GM18526 (cell line): ENCODE measurements around the gene ZNF710.

ENCODE experiments used
- POLR2A ChIP-seq: IDR thresholded peaks from 3 replicates; pipeline ENCODE4 v1.6.1; 2011; ENCODE audit not compliant: insufficient read length; ENCODE audit errors: extremely low read depth

ZNF710 gene

DNA sequence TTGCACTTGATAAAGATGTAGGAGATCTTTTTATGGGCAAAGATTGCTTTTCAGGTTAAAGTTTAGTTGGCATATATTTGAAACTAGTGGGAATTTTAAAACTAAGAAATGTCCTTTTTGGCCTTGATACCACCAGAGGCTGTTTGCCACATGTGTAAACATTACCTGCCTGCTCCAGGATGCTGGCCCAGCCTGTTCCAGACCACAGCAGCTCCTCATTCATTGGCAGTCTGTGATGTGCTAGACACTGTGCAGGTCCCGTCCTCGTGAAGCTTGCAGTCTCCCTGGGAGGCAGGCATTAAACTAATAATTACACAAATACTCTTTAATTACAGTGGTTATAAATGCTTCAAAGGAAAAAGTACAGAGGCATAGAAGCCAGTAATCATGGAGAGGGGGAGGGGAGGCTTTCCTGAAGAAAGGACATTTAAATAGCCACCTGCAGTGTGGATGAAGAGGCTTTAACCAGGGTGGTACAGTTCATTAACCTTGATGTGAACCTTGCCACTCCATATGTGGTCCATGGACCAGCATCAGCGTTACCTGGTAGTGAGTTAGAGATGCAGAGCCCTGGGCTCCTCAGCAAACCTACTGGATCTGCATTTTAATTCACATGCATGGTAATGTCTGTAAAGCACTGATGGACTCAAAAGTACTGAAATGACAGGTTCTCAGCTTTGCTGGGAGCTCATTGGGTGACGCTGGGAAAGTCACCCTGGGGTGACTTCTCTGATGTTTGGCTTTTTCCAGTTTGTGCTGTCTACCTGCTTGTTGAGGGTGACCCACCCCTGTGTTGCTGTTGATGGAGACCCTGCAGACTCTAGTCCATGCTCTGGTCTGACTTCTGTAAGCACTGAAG, 5.3 kb downstream of the ZNF710 start:
- TF ChIP-seq POLR2A: no peak

DNA sequence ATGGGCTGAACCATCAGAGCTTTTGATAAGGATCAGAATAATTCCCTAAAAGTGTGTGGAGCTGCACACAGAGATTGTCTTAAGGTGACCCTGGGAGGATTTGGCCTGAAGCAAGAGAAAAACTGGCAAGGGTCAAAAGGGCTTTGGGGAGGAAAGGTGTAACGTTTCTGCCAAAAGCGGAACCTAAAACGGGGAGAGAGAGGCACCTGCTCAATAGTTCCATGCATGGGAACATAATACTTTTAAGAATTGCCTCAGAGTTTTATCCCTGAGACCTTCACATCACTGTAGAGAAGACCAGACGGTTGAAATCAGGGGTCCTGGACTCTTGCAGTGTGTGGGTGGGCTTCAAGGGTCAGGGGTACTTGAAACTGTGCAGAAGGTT, 5.9 kb downstream of the ZNF710 start:
- no peak for TF ChIP-seq POLR2A

DNA sequence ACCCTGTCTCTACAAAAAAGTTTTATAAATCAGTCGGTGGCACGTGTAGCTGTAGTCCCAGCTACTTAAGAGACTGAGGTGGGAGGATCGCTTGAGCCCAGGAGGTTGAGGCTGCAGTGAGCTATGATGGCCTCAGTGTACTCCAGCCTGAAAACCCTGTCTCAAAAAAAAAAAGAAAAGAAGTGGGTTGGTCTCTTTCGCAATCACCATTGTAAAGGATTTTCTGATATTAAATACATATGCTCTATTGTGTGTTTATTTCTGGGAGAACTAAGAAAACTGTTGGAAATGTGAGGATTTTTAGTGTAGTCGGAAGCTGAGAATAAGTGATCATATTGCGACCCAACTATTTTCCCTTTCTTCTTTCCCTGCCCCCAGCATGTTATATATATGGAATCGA, 7.5 kb downstream of the ZNF710 start:
- no peak for TF ChIP-seq POLR2A

DNA sequence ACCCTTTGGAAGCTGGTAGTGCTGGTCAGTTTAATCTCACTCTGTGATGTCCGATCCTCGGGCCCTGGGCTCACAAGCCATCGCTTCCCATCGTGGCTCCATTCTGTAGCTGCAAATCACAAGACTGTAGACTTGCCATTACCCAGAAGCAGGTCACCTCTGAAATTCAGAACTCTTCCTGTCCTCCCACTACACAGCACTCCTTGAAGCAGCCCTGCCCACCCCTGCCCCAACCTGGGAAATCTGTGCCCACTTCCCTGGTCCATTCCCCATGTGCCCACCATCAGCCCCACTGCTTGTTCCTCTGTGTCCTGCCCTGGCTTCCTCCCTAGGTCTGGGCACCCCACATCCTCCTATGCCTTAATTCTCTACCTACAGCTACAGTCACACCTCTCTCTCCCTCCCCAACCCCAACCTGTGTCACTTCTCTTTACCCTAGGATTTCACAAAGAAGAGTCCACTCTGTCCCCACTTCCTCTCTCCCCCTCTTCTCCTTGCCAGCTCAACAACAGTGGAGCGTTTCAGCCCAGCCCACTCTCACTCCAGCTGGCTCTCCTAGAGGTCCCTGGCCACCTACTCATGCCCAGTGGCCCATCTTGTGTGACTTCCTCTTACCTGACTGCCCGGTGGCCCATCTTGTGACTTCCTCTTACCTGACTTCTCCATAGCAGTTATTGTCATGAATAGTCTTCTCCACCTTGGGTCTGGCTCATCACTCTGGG, 8.3 kb downstream of the ZNF710 start:
- TF ChIP-seq POLR2A: no peak

DNA sequence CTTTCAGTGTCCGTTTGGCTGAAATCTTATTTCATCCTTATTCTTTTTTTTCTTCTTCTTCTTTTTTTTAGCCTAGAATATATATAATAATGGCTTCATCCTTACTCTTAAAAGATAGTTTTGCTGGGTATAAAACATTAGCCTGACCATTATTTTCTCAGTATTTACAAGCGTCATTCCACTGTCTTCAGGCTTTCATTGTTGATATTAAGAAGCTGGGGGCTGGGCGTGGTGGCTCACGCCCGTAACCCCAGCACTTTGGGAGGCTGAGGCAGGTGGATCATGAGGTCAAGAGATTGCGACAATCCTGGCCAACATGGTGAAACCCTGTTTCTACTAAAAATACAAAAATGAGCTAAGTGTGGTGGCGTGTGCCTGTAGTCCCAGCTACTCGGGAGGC, 10.6 kb downstream of the ZNF710 start:
- no peak for TF ChIP-seq POLR2A

DNA sequence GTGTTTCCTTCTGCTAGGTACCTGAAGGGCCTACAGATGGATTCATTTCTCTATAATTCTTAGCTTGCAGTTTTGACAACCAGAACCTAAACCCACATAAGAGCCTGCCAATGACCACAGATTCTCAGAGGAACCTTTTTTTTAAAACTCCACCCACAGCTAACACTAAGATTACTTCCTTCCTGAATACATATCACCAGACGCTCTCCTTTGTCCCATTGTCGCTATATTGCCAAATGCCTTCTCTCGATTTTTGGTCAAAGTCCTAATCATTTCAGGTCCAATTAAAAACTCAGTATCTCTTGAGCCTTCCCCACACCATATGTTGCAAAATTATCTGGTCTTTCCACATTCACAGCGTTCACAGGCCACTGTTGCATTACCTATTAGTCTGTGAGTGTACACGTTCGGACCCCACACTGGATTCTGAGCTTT, 12.4 kb downstream of the ZNF710 start:
- no peak for TF ChIP-seq POLR2A

DNA sequence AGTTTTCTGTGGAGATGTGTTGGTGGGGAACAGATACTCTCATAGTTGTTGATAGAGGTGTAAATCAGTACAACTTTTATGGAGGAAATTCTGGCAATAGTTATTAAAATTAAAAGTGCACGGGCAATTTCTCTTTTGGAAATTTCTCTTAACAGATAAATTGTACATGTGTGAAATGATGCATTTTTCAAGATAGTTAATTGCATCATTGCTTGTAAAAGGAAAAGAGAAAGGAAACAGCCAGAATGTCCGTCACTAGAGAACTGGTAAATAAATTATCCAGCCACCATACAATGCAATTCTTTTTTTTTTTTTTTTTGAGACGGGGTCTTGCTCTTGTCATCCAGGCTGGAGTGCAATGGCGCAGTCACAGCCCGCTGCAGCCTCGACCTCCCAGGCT, 14.2 kb downstream of the ZNF710 start:
- TF ChIP-seq POLR2A: no peak

DNA sequence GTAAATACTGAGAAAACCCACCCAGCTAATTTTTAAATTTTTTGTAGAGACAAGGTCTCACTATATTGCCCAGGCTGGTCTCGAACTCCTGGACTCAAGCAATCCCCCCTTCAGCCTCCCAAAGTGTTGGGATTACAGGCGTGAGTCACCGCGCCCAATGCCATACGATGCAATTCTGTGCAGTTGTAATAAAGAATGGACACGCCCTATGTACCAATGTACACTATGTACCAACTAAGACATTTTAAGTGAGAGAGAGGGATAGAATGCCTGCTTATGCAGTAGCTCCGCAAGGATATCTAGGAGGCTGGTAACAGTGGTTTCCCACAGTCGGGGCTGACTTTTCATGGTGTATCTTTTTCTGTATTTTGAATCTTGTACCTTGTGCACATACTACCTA, 14.6 kb downstream of the ZNF710 start:
- no peak for TF ChIP-seq POLR2A

DNA sequence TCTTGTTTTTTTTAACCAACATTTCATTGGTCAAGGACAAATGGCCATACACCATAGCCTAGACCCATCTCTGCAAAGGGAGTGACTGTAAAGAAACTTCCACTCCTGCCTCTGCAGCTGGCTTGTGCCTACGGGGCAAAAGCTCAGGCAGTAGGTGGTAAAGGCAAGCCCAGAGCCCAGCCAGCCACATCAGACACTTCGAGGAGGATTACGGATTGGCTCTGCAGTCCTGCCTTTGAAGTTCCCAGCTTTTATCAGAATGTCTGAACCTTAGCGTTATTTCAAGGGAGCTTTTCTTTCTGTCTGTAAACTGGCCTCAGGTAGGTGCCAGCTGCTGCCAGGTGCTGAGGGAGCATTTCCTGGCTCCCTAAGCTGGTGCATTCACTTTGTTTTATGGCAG, 15.6 kb downstream of the ZNF710 start:
- no peak for TF ChIP-seq POLR2A

DNA sequence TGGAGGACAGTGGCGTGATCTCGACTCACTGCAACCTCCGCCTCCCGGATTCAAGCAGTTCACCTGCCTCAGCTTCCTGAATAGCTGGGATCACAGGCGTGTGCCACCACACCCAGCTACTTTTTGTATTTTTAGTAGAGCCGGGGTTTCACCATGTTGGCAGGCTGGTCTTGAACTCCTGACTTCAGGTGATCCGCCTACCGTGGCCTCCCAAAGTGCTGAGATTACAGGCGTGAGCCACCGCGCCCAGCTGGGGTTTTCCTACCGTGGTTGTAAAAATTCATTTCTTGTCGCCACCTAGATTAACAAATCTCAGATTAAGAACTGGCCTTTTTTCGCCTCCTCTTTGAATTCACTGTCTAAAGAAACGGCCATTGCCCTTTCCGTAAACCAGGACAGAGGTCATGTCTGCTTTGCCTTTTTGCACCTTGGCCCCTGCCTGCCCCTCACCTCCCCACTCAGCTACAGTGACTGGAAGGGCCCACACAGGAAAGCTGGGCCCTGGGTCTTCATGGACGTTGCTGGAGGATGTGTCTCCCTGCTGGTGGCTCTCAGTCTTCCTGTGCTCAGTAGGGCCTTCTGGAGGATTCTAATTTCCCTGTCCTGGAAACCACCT, 17.2 kb downstream of the ZNF710 start:
- TF ChIP-seq POLR2A: no peak

DNA sequence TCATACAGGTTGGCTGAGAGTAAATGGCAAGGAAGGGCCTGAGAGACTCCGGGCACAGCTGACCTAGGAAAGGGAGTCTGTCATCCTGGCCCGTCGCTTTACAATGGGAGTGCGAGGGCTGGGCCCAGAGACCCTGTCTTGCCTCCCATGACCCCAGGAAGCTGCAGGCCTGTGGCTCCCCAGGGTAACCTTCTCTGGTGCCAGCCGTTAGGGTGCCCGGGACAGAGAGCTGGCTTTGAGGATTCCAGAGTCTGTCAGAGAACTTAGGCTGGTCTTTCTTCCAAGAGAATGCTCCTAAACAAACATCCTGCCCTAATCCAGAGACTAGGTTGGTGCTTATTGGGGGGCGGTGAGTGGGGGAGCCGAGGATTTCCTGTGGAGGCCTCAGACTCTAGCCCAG, 18.5 kb downstream of the ZNF710 start:
- no peak for TF ChIP-seq POLR2A

DNA sequence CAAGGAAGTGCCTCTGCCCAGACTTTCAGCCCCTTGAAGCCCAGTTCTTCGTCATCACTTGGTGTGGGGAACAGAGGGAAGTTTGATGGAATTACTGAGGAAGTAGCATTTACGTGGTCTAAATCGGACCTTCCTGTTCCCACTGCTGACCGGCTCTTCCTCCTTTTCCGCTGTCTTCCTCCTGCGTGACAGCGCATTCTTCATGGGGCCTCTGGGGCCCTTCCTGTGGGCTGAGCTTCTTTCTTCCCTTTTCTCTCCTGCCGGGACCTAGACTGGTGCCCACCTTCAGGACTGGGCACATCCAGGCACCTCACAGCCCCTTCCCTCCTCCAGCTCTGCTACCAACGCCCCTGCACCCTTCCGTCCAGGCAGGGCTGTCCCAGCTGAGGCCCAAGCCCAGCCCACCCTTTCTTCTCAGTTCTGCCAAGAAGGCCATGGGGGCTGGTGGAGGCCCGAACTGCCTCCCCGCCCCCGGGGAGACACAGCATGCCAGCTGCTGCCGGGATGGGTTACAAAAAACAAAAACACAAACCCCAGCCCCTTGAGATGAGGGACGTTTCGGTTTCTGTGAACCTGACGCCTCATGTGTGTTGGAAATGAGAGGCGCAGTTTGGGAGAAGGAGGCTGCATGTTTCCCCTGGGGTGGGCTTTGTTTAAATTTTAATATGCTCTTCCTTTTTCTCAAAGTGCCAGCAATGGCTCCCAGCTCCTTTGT, 19.1 kb downstream of the ZNF710 start:
- TF ChIP-seq POLR2A: no peak

DNA sequence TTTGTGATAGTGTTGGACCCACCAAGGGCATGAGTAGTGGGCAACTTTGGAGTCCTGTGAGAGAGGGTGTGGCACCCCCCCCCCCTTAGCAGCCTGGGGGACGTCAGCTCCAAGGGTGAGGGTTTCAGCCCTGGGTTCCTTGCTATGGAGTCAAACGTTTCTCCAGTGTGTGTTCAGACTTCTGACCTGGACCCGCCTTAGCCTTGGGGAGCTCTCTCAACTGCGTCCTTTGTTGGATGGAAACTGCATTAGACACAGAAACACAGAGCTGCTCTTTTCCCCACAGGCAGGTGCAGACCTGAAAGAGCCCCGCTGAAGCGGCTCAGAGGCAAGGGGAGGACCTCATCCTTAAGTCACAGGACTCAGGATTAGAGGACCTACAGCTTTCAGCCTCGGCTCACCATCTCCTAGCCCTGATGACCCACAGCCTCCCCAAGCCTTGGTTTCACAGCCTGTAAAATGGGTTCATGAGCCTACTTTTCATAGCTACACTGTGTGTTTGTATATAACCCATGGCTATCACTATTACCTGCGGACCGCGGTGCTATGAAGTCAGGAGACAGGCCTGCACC, 19.9 kb downstream of the ZNF710 start:
- no peak for TF ChIP-seq POLR2A

DNA sequence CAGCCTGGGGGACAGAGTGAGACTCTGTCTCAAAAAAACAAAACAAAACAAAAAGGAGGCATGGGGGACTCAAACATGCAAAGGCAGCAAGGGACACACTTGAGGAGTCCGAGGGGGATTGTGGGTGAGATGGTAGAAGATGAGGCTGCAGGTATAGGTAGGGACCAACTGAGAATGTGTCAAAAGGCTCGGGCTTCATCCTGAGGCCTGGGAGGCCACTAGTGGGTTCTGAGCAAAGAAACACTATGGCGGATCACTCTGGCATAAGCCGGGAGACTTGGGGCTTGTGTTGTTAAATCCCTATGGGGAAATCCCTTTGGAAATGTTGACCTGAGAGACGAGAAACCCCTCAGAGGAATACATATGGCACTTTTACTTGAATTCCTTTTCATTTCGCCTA, 21.2 kb downstream of the ZNF710 start:
- TF ChIP-seq POLR2A: no peak
